ENCODE data around the gene ZNF710. TPM values are rescaled to one million over a fixed set of nuclear protein-coding genes. Genes with fewer than 3 reads are reported as not detected.

Gene ZNF710
- total and polyA plus RNA-seq, 2 of the 4 experiments (the other 2 are of a cell fraction) = 7.6 to 8.2 TPM

DNA sequence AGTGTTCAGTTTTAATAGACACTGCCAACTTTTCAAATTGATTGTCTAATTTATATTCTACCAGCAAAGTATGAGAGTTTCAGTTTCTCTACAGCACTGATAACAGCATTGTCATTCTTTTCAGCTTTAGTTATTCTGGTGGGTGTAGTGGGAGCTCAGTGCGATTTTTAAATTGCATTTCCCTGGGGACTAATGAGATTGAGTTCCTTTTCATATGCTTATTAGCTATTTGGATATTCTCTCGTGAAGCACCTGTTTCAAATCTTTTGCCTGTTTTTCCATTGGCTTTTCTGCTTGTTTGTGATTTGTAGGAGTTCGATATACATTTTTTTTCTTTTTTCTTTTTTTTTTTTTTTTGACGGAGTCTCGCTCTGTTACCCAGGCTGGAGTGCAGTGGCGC is 120.0 kb downstream of the ZNF710 start:
- in situ Hi-C loops (cut with MboI; ENCODE audit: low sequenced_read_pairs) (no loop called here), dilution Hi-C loops (cut with HindIII; ENCODE audit: low sequenced_read_pairs, unreplicated experiment) (no loop called here), intact Hi-C loops (cut with micrococcal nuclease) (no loop called here)
- no peak overlapping the region for H4K91ac ChIP-seq (ENCODE audit: insufficient read depth, low read depth, low read length)
- H2AFZ ChIP-seq (replicated peaks; ENCODE audit: low read length, poor library complexity) = no peak overlapping the region
- H2BK120ac ChIP-seq (ENCODE audit: low read depth, low read length) = no peak overlapping the region
- ATAC-seq (ENCODE audit: low read depth) = no peak
- no peak overlapping the region for H2BK5ac ChIP-seq (ENCODE audit: low read depth, low read length, poor library complexity, severe bottlenecking)
- no TSS peak for BruUV-seq (replicated peaks)
- H2AK5ac ChIP-seq (ENCODE audit: low read depth, low read length) = no peak overlapping the region
- H3K9ac ChIP-seq (ENCODE audit: low read depth, low read length) = no peak overlapping the region
- no peak overlapping the region for H3K23ac ChIP-seq (ENCODE audit: low read depth, low read length)
- H3K4me1 ChIP-seq (ENCODE audit: control insufficient read depth, insufficient read depth, low read length) = no peaks in the 10 kb centered on the region
- H3K27me3 ChIP-seq (ENCODE audit: control insufficient read depth, insufficient read depth, low read length) = peaks cover 8% of the 10 kb centered on the region
- ChIA-PET CTCF (no interaction called here), POLR2A (ENCODE audit: unreplicated experiment) (no interaction called here)
- DNase-seq = no peak
- no peak overlapping the region for H4K8ac ChIP-seq (ENCODE audit: low read depth in 2 of 2, low read length in 2 of 2)
- H4K5ac ChIP-seq (ENCODE audit: low read depth, low read length) = no peak overlapping the region
- no peaks in the 10 kb centered on the region for H3K36me3 ChIP-seq (ENCODE audit: control insufficient read depth, insufficient read depth, low read length)
- no peak overlapping the region for H3K18ac ChIP-seq (ENCODE audit: low read depth, low read length)
- H3K14ac ChIP-seq (replicated peaks; ENCODE audit: low read depth, low read length) = no peak overlapping the region
- H3K9me3 ChIP-seq (ENCODE audit: control insufficient read depth, insufficient read depth, low read length) = no peaks in the 10 kb centered on the region
- no peak overlapping the region for H3K56ac ChIP-seq (ENCODE audit: extremely low read depth, insufficient read depth, low read length)
- H2BK15ac ChIP-seq (ENCODE audit: low read depth, low read length) = no peak overlapping the region
- no peaks in the 10 kb centered on the region for H4K20me1 ChIP-seq (ENCODE audit: insufficient read depth, low read length)
- H3K4ac ChIP-seq (ENCODE audit: low read depth, low read length) = no peak overlapping the region
- no peak overlapping the region for H3K4me3 ChIP-seq (ENCODE audit: insufficient read depth, low read depth, low read length)
- H3K79me1 ChIP-seq (ENCODE audit: low read depth in 1 of 2, low read length in 2 of 2) = no peaks in the 10 kb centered on the region
- H2AK9ac ChIP-seq (replicated peaks; ENCODE audit: low read depth, low read length, poor library complexity) = no peak overlapping the region
- no peaks in the 10 kb centered on the region for H3K9me1 ChIP-seq (ENCODE audit: insufficient read depth, low read length)
- no peak overlapping the region for H3K4me2 ChIP-seq (ENCODE audit: low read depth, low read length)
- no peak overlapping the region for H3K27ac ChIP-seq (ENCODE audit: insufficient read depth, low read length)
- no peak for TF ChIP-seq RAD21 (IDR thresholded peaks at IDR 0.05; ENCODE audit: low read length)
- no peak for TF ChIP-seq NFE2L2 (IDR thresholded peaks at IDR 0.05; ENCODE audit: low read depth, low read length)
- TF ChIP-seq, protein P1, sequence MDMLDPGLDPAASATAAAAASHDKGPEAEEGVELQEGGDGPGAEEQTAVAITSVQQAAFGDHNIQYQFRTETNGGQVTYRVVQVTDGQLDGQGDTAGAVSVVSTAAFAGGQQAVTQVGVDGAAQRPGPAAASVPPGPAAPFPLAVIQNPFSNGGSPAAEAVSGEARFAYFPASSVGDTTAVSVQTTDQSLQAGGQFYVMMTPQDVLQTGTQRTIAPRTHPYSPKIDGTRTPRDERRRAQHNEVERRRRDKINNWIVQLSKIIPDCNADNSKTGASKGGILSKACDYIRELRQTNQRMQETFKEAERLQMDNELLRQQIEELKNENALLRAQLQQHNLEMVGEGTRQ (IDR thresholded peaks at IDR 0.05; ENCODE audit: low read depth, low read length) = no peak
- TF ChIP-seq MXI1 (IDR thresholded peaks at IDR 0.05; ENCODE audit: borderline replicate concordance, low read depth, low read length) = no peak
- no peak for TF ChIP-seq MAZ (IDR thresholded peaks at IDR 0.05; ENCODE audit: borderline replicate concordance, low read depth, low read length)
- TF ChIP-seq, protein P2, sequence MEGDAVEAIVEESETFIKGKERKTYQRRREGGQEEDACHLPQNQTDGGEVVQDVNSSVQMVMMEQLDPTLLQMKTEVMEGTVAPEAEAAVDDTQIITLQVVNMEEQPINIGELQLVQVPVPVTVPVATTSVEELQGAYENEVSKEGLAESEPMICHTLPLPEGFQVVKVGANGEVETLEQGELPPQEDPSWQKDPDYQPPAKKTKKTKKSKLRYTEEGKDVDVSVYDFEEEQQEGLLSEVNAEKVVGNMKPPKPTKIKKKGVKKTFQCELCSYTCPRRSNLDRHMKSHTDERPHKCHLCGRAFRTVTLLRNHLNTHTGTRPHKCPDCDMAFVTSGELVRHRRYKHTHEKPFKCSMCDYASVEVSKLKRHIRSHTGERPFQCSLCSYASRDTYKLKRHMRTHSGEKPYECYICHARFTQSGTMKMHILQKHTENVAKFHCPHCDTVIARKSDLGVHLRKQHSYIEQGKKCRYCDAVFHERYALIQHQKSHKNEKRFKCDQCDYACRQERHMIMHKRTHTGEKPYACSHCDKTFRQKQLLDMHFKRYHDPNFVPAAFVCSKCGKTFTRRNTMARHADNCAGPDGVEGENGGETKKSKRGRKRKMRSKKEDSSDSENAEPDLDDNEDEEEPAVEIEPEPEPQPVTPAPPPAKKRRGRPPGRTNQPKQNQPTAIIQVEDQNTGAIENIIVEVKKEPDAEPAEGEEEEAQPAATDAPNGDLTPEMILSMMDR (conservative IDR thresholded peaks at IDR 0.05; ENCODE audit: low read depth, low read length) = no peak
- TF ChIP-seq CEBPB (IDR thresholded peaks at IDR 0.05; ENCODE audit: low read depth, low read length) = no peak
- no peak for TF ChIP-seq MAFK (IDR thresholded peaks at IDR 0.05; ENCODE audit: low read depth, low read length)
- no peak for TF ChIP-seq CHD1 (IDR thresholded peaks at IDR 0.05; ENCODE audit: low read depth, low read length)
- TF ChIP-seq RFX5 (IDR thresholded peaks at IDR 0.05; ENCODE audit: low read depth, low read length) = no peak
- H2BK20ac ChIP-seq (ENCODE audit: low read depth, low read length) = no peak overlapping the region
- WGBS, 2 experiments (ENCODE audit: extremely low coverage in 2 of 2, insufficient read length in 1 of 2) = no CpG with 5 or more reads among the region's 6 CpGs
